M059J (cell line): ENCODE data around the gene CHGA. TPM values are rescaled to one million over a fixed set of nuclear protein-coding genes. Genes with fewer than 3 reads are reported as not detected.

Experiments
- DNase-seq: peaks from one replicate; pipeline ENCODE4 v3.0.0-alpha.2; 2012; ENCODE audit warnings: low read depth
- total RNA-seq: library from RNA; depleted of rRNA; stranded (reverse); fragments of >200 nt; shearing (Covaris generic); gene quantifications from 2 replicates; pipeline ENCODE4 v1.2.3, GENCODE V29; 2014

Gene CHGA
- total RNA-seq, 1 experiment from 2014 or later: not detected

DNA sequence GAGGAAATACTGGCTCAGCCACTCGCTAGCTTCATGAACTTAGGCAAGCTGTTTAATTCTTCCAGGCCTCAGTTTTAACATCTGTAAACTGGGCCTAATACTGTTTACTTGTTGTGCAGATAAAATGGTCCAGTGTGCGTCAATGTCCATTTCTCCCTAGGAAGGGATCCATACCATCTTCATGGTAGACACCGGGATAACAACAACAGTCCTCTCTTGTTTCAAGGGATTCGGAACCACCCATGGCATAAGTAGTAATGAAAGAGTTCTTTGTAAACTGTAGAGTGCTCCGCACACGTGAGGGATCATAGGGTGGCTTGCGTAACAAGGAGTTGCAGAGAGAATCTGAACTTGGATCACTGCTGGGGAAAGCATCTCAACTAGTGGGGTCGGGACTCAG is 17.3 kb upstream of the CHGA start:
- DNase-seq: no peak

- no peak for DNase-seq
These were observed 16.5 kb upstream of the CHGA start for GRCh38 chr14:92906420-92906819.

- DNase-seq: no peak
These were observed 16.1 kb upstream of the CHGA start for GRCh38 chr14:92906823-92907222.

DNA sequence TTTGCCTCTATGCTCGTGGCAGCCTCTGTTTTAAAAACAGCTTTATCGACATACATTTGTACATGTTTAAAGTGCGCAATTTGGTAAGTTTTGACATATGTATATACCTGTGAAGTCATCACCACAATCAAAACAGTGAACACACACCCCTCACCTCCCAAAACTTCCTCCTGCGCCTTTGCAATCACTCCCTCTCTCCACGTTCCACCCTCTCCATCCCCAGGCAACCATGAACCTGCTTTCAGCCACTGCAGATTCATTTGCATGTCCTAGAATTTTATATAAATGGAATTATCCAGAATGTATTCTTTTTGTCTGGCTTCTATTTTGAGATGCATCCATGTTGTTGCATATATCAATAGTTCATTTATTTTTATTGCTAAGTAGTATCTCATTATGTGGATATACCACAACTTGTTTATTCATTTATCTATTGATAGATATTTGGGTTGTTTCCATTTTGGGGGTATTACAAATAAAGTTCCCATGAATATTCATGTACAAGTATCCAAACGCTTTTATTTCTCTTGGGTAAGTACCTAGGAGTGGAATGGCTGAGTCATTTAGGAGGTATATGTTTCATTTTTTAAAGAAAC is 15.5 kb upstream of the CHGA start:
- no peak for DNase-seq

- DNase-seq: no peak
These were observed 8.8 kb upstream of the CHGA start for GRCh38 chr14:92914087-92914656.

DNA sequence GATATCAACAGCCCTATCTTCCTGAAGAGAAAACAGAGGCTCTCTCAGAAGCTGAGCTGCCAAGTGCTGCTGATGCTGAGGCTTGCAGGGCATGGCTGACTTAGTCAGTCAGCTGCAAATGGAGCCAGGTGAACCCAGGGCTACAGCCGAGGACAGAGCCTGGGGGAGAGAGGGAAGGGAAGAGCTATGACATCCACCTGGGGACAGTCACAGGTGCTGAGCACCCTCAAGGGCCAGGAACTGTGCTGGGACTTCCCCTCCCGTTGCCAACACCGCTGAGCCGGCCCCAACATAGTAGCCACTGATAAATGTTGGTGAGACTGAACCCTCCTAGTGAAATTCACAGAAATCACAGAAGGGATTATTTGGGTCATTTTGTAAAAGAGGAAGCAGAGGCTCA is 6.7 kb upstream of the CHGA start:
- DNase-seq: no peak

DNA sequence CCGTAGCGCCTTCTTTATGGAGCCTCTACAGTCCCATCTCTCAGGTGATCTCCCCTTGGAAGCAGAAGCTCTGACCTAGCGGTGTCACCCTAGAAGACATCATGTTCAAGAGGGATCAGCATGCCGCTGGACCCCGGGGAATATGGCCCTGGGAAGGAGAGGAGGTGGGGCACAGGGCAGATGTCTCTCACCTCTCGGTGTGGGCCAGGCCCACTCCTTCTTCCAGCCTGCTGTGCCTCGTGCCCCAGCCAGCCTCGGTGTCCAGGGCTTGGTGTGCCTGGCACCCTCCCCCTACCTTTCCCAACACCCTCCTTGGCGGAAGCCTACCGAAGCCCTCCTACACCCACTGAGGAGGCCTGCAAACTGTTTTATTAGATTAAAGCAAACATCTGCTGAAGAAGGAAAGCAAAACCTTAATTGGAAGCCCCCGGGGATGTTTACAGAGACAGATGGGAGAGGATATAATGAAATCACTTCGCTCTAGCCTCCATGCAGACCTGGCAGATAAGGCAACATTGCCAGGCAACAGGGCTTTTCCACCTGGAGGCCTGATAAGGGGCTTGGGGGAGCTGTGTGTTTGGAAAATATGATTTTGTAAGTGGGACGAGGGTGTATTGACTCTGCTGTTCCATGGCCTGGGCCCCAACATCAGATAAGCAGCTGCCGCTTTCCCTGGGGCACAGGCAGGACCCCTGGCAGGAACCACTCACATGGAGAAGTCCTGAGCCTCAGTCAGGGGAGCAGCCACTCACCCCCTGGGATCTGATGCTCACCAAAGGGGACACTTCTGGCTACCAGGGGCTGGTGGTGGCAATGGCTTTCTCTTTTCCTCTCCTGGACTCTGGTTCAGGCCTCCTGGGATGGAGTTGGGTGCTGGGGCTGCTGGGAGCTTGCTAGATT is 5.7 kb upstream of the CHGA start:
- DNase-seq: no peak

- DNase-seq: no peak
These were observed 5.0 kb upstream of the CHGA start for GRCh38 chr14:92917956-92918355.

GRCh38 chr14:92920001-92920400 is 2.9 kb upstream of the CHGA start:
- no peak for DNase-seq

GRCh38 chr14:92922155-92922735 is 705 bp upstream of the CHGA start:
- DNase-seq: no peak

DNA sequence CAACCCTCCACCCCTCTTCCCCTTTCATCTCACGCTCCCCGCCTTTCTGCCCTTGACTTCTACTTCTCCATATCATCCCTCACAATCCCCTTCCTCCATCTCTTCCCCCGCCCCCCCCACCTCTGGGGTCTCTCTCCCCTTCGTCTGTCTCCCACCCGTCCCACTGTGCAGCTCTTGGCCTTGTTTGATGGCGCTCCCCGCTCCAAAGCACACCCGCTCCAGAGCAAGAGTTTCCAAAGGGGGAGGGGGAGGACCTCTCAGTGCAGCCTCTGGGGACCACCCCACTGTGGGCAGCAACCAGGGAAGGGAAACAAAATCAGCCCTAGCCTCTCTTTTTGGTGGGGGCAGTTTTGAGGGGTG is 774 bp downstream of the CHGA start:
- no peak for DNase-seq

DNA sequence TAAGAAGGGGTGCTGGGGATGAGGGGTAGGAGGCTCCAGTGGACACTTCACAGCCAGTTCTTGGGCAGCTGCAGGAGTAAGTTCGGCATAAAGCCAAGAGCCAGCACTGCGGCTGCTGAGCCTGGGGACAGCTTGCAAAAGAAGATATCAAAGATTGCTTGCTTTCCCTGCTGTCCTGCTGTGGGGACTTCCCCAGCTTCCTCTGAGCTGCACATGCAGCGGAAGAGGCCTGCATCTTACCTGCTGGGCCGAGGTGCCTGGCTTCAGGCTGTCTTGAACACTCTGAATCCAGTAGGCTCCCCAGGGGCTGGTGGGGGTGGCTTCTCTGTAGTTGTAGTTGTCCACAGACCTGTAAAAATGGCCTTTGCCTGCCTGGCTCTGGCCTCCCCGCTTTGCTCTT is 1.3 kb downstream of the CHGA start:
- DNase-seq: no peak

DNA sequence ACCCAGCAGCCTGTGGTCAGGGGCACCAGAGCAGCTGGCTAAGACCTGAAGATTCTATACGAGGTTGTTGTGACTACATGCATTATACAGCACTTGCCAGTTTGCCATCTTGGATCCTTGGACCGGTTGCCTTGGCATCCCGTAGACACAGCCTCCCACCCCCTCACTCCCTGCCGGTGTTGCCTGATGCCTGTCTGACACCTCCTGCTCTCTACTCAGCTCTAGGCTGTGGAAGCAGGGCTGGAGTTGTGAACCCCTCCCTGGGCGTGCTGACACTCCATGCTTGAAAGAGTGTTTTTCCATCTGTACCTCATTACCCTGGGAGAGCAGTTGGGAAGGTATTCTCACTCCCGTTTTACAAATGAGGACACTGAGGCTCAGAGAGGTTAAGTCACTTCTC is 2.5 kb downstream of the CHGA start:
- no peak for DNase-seq

DNA sequence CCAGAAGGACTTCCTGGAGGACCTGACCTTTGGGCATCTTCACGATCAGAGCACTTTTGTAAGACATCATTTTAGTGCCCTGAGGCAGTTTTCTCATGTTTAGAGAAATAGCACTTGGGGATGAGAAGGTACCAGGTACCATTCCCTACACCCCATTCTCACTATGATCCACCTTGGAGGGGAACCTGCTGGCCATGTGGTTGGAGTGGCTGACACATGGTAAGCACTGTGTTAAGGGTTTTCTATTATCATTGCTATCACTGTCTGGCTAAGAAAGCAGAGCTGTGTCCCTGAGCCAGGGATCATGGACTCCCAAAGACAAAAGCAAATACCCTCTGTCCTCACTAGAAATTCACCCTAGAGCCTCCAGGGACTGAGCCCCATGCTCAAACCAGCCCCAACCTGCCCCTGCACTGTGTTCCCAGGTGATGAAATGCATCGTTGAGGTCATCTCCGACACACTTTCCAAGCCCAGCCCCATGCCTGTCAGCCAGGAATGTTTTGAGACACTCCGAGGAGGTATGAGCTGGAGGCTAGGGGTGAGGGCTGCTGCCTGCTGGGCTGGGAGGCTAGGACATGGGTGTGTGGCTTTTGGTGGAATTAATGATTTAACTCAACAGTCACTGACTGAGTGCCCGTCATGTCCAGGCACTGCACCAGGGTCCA is 3.4 kb downstream of the CHGA start:
- DNase-seq: no peak

GRCh38 chr14:92926931-92927330 is 4.0 kb downstream of the CHGA start:
- no peak for DNase-seq

DNA sequence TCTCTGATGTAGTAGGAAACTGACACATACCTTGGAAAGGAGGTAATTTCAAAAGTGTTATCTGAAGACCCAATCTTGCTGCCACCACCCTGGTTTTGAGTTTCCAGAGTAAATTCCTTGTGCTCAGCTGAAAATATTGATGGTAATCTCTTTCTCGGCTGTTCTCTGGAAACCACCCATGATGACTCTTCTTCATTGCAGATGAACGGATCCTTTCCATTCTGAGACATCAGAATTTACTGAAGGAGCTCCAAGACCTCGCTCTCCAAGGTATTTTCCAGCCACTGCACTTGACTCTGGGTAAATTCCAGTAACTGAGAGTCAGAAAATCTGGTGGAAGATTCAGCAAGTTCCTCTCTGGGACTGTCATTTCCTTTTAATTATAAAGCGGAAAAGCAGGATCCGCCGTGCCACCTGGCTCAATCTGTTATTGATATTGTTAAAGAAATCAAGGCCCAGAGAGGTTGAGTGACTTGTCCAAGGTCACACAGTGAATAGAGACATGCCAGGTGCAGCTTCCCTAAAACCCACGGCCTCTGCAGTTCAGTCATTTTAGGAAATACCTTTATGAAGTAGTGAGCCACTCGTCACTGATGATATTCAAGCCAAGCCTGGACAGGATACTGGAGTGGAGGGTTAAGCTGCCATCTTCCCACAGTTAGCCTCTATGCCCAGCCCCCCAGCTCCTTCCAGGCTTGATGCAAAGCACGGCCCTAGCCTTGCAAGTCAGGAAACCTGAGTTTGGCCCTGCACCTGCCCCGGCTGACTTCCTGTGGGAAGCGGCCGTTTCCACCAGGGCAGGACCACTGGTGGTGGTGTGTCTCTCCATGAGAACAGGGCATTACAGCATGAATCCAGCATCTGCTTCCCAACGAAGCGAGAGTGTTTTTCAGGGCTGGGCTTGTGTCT is 4.7 kb downstream of the CHGA start:
- DNase-seq: no peak

DNA sequence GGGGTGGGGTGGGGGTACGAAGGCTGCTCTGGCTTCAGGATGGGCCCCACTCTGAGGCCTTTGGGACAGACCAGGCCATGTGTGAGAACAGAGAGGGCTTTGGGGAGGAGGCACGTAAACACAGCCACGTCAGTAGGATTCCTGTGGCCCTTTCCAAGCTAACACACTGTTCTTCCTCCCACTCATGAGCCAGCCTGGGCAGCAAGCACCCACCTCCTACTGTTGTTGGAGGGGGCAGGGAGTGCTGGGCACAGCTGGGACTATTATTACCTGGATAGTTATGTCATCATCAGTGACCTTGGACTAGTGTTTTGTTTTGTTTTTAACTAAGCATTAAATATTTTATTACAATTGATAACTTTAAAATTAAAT is 5.3 kb downstream of the CHGA start:
- no peak for DNase-seq

DNA sequence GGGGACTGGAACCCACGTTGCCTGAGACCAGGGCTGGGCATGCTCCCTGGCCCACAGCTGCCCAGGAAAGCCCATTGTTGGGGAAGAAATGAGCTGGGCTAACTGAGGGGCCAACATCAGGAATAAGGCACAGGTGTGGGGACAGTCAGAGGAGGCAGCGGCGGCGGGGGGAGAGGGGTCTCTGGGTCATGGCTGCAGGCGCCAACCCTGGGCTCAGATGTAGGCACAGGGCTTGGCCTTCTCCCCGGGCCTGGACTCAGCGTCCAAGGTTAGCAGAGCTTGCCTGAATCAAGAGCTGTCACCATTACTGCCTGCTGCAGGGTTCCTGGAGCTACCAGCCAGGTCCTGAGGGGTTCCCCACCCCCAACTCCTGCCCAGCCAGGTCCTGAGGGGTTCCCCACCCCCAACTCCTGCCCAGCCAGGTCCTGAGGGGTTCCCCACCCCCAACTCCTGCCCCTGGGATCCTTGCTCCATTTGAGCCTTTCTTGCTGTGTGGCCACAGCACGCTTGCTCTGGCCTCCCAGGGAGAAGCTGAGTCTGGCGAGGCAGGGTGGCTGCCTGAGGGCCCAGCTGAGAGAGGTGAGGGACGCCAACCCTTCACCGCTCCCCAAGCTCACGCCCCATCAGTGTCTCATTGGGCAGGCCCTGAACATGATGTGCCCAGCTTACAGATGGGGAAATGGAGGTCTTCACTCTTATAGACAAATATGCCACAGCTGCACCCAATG is 6.2 kb downstream of the CHGA start:
- DNase-seq: no peak

DNA sequence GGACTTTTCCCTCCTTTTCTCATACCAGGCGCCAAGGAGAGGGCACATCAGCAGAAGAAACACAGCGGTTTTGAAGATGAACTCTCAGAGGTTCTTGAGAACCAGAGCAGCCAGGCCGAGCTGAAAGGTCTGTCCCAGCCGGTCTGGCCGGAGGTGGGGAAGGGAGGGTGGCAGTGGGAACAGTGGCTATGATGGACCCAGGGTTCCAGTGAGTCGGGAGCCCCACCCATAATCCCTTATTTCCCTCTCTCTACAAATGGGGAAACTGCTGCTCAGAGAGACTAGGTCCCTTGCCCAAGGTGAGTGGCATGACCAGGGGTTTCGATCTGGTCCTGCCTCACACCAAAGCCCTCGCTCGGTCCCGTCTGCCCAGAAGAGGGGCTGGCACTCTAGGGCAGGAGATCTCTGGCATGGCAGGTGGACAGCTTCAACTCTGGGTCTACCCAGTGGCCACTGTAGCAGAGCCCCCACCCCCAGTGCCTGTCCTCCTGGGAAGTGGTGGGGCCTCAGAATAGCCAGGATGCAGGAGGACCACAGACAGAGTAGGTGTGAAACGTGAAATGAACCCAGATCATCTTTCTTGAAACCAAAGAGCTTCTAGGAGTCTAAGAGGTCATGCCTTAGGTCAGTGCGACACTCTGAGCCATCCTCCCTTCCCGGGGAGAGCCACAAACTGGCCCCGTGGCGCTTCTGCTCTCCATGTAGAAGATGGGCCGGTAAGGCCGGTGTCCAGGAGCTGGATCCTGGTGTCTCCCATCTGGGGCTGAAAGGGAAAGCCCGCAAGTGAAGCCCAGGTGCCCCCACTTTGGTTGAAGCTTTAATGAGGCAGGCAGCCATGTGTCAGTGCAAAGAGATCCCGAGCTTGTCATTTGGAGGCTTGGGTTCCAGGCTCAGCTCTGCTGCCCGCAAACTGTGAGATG is 7.0 kb downstream of the CHGA start:
- DNase-seq: no peak
